D721Med (cell line): ENCODE data around the gene GCSH.
"Not testable (repeated sequence)": the region's sequence is repeated elsewhere in the genome, so short reads cannot be mapped to it uniquely, and the experiment has no call there.

Experiments
- DNase-seq: peaks from one replicate; pipeline ENCODE4 v3.0.0; 2011; ENCODE audit warnings: low spot score; ENCODE audit not compliant: insufficient read length
- FAIRE-seq: peaks from 2 replicates; lab custom pipeline; 2011; peaks lifted over from hg19 to GRCh38; lab: Jason Lieb, UNC
- CTCF ChIP-seq: IDR thresholded peaks from 2 replicates; pipeline ENCODE4 v1.5.1; 2012; ENCODE audit warnings: mild to moderate bottlenecking, control low read depth; ENCODE audit not compliant: insufficient read depth; ENCODE audit errors: missing control alignments

GCSH gene

DNA sequence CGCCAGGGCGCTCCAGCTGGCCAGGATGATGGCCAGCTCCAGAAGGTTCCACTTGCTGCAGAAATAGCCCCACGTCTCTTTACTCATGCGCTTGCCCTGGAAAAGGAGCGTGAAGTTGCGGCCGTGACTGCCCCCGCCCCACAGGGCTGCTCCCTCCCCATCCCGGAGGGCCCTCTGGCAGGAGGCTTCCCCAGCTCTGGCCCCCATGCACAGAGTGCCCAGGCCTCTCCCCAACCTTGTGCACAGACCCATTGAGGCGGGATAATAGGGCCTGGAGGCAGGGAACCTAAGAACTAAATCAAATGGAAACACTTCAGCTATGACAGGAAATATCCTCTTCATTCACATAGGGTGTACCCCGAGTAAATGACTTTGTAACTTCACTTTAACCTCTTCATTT, 21.2 kb upstream of the GCSH start:
- no peak for DNase-seq
- TF ChIP-seq CTCF, result no peak
- no peak for FAIRE-seq

DNA sequence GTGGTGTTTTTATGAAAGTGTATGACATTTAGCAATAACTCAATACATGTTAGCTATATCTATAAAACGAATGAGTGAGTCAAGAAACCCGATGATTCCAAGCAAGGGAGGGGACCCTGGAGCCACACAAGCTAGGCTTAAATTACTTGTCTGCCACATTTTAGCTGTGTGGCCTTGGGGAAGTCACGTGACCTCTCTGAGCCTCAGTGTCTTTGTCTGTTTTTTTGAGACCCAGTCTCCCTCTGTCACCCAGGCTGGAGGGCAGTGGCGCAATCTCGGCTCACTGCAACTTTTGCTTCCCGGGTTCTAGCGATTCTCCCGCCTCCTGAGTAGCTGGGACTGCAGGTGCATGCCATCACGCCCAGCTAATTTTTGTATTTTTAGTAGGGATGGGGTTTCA, 20.1 kb upstream of the GCSH start:
- DNase-seq (no peak), FAIRE-seq (no peak)
- no peak for TF ChIP-seq CTCF

- DNase-seq, result no peak
- FAIRE-seq, result no peak
- TF ChIP-seq CTCF, result no peak
Measured at GRCh38 chr16:81112453-81112852, 16.3 kb upstream of the GCSH start.

GRCh38 chr16:81109274-81109673, 13.1 kb upstream of the GCSH start:
- FAIRE-seq, result not testable (repeated sequence)

GRCh38 chr16:81107511-81107910, 11.3 kb upstream of the GCSH start:
- TF ChIP-seq CTCF, result no peak
- FAIRE-seq, result no peak
- DNase-seq, result no peak

More at GRCh38 chr16:81109274-81109673, 13.1 kb upstream of the GCSH start:
- DNase-seq, result not testable (repeated sequence)

GRCh38 chr16:81106826-81107503, 10.8 kb upstream of the GCSH start:
- FAIRE-seq (no peak), DNase-seq (no peak)
- no peak for TF ChIP-seq CTCF

DNA sequence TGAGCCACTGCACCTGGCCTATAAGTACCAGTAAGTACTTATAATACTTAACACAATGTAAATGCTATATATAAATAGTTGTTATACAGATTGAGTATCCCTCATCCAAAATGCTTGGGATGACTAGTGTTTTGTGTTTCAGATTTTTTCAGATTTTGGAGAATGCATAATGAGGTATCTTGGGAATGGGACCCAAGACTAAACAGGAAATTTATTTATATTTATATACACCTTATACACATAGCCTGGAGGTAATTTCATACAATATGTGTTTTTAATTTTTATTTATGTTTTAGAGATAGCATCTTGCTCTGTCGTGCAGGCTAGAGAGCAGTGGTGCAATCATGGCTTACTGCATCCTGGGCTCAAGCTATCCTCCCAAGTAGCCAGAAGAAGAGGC, 9.8 kb upstream of the GCSH start:
- no peak for TF ChIP-seq CTCF
- FAIRE-seq (no peak), DNase-seq (no peak)
